ENCODE measurements around the gene ADPRHL1. TPM values are rescaled to one million over a fixed set of nuclear protein-coding genes. Genes with fewer than 3 reads are reported as not detected.
"Not testable (repeated sequence)": the region's sequence is repeated elsewhere in the genome, so short reads cannot be mapped to it uniquely, and the experiment has no call there.

Gene ADPRHL1
- total RNA-seq, 4 donors from 2014 or later: 1.9 to 9.4 (median 6.5) TPM

DNA sequence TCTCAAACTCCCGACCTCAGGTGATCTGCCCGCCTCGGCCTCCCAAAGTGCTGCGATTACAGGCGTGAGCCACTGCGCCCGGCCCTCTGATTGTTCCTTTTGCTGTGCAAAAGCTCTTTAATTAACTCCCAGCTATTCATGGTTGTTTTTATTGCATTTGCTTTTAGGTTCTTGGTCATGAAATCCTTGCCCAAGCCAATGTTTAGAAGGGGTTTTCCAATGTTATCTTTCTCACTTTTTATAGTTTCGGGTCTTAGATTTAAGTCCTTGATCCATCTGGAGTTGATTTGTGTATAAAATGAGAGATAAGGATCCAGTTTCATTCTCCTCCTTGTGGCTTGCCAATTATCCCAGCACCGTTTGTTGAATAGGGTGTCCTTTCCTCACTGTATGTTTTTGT is 70.2 kb downstream of the ADPRHL1 start:
- WGBS, 2 donors: 96 to 98% methylated on average over 9 of the region's 9 CpGs
- intact Hi-C loops (cut with DNase I; ENCODE audit: low total_unique reads): no loop called here
- DNase-seq (ENCODE audit: low spot score in 2 of 2): no peak
- TF ChIP-seq POLR2A (IDR thresholded peaks at IDR 0.05): no peak
- TF ChIP-seq, protein P1, sequence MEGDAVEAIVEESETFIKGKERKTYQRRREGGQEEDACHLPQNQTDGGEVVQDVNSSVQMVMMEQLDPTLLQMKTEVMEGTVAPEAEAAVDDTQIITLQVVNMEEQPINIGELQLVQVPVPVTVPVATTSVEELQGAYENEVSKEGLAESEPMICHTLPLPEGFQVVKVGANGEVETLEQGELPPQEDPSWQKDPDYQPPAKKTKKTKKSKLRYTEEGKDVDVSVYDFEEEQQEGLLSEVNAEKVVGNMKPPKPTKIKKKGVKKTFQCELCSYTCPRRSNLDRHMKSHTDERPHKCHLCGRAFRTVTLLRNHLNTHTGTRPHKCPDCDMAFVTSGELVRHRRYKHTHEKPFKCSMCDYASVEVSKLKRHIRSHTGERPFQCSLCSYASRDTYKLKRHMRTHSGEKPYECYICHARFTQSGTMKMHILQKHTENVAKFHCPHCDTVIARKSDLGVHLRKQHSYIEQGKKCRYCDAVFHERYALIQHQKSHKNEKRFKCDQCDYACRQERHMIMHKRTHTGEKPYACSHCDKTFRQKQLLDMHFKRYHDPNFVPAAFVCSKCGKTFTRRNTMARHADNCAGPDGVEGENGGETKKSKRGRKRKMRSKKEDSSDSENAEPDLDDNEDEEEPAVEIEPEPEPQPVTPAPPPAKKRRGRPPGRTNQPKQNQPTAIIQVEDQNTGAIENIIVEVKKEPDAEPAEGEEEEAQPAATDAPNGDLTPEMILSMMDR (IDR thresholded peaks at IDR 0.05): no peak
- no peak overlapping the region for H3K4me3 ChIP-seq (ENCODE audit: low read depth, poor library complexity, severe bottlenecking)

DNA sequence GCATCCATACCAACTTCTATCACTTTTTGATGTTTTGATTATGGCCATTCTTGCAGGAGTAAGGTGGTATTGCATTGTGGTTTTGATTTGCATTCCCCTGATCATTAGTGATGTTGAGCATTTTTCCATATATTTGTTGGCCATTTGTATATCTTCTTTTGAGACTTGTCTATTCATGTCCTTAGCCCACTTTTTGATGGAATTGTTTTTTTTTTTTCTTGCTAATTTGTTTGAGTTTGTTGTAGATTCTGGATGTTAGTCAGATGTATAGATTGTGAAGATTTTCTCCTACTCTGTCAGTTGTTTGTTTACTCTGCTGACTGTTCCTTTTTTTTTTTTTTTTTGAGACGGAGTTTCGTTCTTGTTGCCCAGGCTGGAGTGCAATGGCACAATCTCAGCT is 70.7 kb downstream of the ADPRHL1 start:
- intact Hi-C loops (cut with DNase I; ENCODE audit: low total_unique reads); H3K4me3 ChIP-seq (ENCODE audit: low read depth, poor library complexity, severe bottlenecking); DNase-seq (ENCODE audit: low spot score in 2 of 2): not testable (repeated sequence)
- WGBS, 2 donors: 97 to 98% methylated on average over 2 of the region's 2 CpGs

DNA sequence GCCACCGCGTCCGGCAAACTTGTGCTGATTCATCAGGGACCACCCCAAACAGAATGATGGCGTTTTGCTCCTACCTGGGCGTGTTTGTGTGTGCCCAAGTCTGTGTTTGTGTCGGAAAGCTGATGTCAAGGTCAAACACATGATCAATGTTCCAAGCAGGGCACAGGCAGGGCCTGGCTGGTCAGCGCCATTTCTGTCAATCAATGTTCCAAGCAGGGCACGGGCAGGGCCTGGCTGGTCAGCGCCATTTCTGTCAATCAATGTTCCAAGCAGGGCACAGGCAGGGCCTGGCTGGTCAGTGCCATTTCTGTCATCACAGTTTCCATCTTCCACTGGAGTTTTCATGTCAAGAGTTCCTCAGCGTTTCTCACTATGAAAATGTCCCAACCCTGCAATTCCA is 74.5 kb downstream of the ADPRHL1 start:
- no peak overlapping the region for H3K4me3 ChIP-seq (ENCODE audit: low read depth, poor library complexity, severe bottlenecking)
- peak in 1 of 2 donors; percentile 37 for DNase-seq (ENCODE audit: low spot score in 2 of 2)
- 92 to 93% methylated on average over 9 to 10 of the region's 10 CpGs for WGBS, 2 donors
- intact Hi-C loops (cut with DNase I; ENCODE audit: low total_unique reads): no loop called here
- TF ChIP-seq POLR2A (IDR thresholded peaks at IDR 0.05): no peak
- TF ChIP-seq, protein P1 (IDR thresholded peaks at IDR 0.05): no peak

DNA sequence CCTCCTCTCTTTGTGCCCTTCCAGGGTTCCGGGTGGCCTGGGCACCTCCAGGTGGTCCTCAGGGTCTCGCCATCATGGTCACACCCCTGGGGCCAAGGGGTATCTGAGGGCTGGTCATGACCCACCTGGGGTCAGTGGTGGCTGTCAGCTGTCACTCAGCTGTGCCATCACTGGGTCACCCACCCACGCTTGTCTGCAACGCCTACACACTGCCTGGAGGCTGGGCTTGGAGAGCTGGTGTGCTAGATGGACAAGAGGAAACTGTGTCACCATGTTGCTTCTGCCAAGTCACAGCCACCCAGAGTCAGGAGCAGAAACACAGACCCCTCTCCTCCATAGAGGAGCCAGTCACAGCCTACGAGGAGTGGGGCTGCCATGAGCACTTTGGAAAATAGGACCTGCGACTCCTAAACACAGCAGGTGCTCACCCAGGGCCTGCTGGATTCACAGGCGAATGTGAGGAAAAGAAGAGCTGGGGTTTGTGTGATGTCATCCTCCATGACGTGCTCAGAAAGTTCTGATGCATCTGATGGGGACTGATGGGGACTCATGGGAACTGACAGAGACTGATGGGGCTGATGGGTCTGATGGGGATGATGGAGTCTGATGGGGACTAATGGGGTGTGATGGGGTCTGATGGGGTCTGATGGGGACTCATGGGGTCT is 78.6 kb downstream of the ADPRHL1 start:
- peak in 1 of 2 donors; percentile 61 for DNase-seq (ENCODE audit: low spot score in 2 of 2)
- H3K4me3 ChIP-seq (ENCODE audit: low read depth, poor library complexity, severe bottlenecking): no peak overlapping the region
- TF ChIP-seq, protein P1 (IDR thresholded peaks at IDR 0.05): no peak
- TF ChIP-seq POLR2A (IDR thresholded peaks at IDR 0.05): no peak
- WGBS, 2 donors: 74 to 77% methylated on average over 6 to 8 of the region's 8 CpGs
- intact Hi-C loops (cut with DNase I; ENCODE audit: low total_unique reads): no loop called here

DNA sequence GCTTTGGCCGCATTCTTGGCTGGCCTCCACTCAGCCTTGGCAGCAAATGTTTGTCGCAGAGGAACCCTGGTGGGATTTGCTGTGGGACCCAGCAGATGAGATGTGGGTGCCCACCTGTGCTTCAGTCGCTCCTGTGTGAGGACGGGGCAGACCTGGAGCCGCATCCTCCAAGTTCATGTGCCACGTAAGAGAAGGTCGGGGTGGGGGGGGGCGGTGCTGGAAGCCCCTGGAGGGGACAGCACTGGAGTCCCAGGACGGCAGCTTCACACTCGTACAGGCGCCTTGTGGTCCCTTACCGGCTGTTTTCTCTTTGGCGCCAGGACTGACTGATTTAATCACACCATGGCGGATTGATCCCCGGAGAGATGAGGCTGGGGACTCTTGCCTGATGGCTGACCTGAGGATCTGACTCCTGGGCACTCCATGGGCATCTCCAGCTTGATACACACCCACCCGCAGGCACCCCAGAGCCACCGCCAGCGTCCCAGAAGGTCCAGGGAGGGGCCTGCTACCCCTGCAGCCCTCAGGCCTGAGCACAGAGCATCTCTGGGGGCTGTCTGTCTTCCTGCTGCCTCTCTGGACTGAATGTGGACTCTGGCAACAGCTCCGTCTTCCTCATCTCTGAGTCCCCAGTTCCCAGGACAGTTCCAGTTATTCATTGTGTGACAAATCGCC is 79.3 kb downstream of the ADPRHL1 start:
- TF ChIP-seq POLR2A (IDR thresholded peaks at IDR 0.05): no peak
- TF ChIP-seq, protein P1 (IDR thresholded peaks at IDR 0.05): no peak
- intact Hi-C loops (cut with DNase I; ENCODE audit: low total_unique reads): no loop called here
- DNase-seq (ENCODE audit: low spot score in 2 of 2): peak in 1 of 2 donors; percentile 83
- WGBS, 2 donors: 77 to 79% methylated on average over 17 to 19 of the region's 20 CpGs
- H3K4me3 ChIP-seq (ENCODE audit: low read depth, poor library complexity, severe bottlenecking): no peak overlapping the region

DNA sequence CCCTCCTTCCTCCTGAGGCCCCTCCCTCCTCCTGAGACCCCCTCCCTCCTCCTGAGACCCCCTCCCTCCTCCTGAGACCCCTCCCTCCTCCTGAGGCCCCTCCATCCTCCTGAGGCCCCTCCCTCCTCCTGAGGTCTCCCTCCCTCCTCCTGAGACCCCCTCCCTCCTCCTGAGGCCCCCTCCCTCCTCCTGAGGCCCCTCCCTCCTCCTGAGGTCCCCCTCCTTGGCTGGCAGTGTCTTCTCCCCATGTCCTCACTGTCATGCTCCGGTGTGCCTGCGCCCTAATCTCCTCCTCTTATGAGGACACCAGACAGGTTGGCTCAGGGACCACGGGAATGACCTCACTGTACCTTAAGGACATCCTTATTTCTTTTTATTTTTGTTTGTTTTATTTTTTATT is 81.6 kb downstream of the ADPRHL1 start:
- intact Hi-C loops (cut with DNase I; ENCODE audit: low total_unique reads); H3K4me3 ChIP-seq (ENCODE audit: low read depth, poor library complexity, severe bottlenecking): not testable (repeated sequence)
- peak; percentile 10 to 68 for DNase-seq (ENCODE audit: low spot score in 2 of 2)
- WGBS, 2 donors: 93 to 97% methylated on average over 3 of the region's 3 CpGs
